HG03432 (cell line): Measurements from ENCODE around the gene PIM3.
"Not testable (repeated sequence)": the region's sequence is repeated elsewhere in the genome, so short reads cannot be mapped to it uniquely, and the experiment has no call there.

Experiments used
- ATAC-seq: cut with Tn5 transposase; IDR thresholded peaks from one replicate; pipeline ENCODE4 v1.9.1; 2021; ENCODE audit warnings: mild to moderate bottlenecking, moderate library complexity; ENCODE audit not compliant: unreplicated experiment

PIM3 gene

GRCh38 chr22:49981799-49982198, 21.2 kb downstream of the PIM3 start:
- not testable (repeated sequence) for ATAC-seq

- ATAC-seq = no peak
These were observed 22.8 kb downstream of the PIM3 start for GRCh38 chr22:49983148-49984042.

DNA sequence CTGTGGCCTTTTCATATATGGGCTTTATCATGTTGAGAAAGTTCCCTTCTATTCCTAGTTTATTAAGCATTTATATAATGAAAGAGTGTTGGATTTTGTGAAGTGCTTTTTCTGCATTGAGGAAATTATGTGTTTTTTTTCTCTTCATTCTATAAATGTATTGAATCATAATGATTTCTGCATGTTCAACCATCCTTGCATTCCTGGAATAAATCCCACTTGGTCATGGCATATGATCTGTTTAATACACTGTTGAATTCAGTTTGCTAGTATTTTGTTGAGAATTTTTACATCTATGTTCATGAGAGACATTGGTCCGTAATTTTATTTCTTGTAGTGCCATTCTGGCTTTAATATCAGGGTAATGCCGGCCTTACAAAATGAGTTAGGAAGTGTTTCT, 25.8 kb downstream of the PIM3 start:
- ATAC-seq = no peak

DNA sequence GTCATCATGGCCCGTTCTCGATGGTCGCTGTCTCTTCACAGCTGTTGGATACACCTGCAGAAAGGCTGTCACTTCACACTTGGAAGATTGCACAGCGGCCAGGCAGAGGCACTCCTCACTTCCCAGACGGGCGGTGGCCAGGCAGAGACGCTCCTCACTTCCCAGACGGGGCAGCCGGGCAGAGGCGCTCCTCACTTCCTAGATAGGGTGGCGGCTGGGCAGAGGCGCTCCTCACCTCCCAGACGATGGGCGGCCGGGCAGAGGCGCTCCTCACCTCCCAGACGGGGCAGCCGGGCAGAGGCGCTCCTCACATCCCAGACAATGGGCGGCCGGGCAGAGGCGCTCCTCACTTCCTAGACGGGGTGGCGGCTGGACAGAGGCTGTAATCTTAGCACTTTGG, 29.3 kb downstream of the PIM3 start:
- ATAC-seq = not testable (repeated sequence)

DNA sequence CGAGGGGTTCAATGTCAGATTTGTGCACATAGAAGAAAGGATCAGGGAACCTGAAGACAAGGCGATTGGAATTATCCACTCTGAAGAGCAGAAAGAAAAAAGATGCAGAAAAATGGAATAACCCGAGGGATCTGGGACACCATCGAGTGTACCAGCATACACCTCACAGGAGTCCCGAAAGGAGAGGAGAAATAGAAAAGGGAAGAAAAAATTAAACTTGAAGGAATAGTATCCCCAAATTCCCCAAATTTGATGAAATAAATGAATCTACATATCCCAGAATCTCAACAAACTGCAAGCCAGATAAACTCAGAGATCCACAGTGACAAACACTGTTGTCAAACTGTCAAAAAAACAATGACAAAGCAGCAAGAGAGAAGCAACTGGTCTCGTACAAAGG, 30.6 kb downstream of the PIM3 start:
- ATAC-seq = no peak

DNA sequence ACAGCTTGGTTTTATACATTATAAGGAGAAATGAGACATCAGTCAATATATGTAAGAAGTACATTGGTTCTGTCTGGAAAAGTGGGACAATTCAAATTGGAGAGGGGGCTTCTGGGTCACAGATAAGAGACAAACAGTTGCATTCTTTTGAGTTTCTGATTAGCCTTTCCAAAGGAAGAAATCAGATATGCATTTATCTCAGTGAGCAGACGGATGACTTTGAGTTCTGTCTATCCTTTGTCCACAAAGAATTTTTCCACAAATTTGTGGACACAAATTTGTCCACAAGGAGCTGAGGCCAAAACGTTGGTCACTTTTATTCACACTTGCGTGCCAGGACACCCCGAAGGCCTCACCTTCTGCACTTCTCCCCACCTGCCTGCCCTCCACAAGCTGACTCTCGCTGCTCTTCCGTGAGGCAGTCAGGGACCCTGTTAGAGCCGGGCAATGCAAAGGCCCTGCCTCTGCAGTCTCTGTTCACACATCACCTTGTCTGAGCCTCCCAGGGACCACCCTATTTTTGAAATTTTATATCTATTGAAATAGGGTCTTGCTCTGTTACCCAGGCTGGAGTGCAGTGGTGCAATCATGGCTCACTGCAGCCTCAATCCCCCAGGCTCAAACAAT, 31.4 kb downstream of the PIM3 start:
- ATAC-seq = no peak

GRCh38 chr22:49992921-49993648, 32.5 kb downstream of the PIM3 start:
- ATAC-seq = no peak

DNA sequence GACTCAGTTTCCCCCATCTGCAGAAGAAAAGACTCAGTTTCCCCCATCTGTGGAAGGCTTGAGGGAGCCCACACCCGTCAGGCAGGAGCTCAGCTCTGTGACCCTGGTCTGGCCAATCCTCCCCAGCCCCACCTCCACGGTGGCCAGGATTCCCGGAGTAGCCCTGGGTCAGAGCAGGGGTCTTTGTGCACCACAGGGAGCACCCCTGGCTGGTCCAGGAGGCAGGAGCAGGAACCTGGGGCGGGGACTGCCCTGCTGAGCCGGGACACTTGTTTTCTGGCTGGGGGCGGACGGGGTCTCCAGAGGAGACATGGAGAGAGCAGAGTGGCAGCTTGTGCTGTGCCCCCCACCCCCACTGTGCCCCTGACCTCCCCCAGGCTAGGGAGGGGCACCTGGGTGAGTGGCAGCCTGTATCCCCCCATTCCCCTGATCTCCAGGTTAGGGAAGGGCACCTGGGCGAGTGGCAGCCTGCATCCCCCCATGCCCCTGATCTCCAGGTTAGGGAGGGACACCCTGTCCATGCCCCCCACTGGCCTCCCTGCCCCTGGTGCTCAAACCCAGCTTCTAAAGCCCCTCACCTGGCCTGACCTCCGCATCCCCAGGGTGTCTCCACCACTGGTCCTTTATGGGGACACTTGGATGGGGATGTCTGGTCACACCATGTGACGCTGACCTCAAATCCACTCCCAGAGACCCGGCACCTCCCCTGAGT, 33.2 kb downstream of the PIM3 start:
- ATAC-seq = no peak

GRCh38 chr22:49994361-49995040, 33.9 kb downstream of the PIM3 start:
- ATAC-seq = no peak

DNA sequence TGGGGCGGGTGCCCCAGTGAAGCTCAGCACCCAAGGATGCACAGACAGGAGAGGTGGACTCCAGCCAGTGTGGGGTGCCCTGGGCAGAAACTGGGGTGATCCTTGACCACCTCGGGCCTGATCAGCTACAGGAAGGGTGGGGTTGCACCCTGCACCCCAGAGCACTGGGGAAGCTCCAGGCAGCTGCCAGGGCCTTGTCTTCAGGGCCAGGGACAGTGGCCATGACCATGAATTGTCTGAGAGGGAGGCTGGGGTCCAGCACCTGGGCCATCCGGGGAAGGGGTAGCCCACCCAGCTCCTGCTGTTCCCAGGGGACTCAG, 34.4 kb downstream of the PIM3 start:
- no peak for ATAC-seq

DNA sequence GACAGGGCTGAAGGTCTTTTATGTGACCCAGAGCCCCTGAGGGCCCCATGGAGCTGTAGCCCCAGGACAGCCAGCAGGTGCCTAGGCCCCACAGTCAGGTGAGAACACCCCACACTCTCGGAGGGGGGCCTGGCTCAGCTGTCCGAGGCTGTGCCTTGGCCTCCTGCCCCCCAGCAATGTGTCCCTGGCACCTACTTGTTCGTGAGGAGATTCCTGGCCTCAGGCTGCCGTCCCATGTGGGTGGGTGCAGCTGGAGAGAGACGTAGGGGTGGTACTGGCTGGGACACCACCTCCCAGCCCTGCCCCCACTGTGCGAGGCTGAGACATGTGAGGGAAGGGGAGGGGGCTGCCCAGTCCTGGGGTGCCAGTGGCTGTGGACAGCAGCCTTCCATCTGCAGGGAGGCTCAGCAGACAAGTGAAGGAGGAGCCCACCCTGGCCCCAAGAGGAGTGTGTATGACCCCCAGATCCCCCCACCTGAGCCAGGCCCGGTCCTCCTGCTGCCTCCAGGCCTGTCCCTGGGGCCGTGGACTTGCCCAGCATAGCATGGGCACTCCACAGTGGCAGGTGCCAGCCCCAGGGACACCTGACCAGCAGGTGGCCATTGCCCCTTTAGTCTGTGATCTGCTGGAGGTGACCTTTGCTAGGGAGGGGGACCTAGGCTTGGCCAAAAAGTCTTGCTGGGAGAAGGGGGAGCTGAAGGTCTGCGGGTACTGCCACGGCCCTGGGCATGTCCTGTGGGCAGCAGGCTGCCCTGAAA, 35.0 kb downstream of the PIM3 start:
- no peak for ATAC-seq

GRCh38 chr22:49996119-49996517, 35.5 kb downstream of the PIM3 start:
- ATAC-seq = no peak

DNA sequence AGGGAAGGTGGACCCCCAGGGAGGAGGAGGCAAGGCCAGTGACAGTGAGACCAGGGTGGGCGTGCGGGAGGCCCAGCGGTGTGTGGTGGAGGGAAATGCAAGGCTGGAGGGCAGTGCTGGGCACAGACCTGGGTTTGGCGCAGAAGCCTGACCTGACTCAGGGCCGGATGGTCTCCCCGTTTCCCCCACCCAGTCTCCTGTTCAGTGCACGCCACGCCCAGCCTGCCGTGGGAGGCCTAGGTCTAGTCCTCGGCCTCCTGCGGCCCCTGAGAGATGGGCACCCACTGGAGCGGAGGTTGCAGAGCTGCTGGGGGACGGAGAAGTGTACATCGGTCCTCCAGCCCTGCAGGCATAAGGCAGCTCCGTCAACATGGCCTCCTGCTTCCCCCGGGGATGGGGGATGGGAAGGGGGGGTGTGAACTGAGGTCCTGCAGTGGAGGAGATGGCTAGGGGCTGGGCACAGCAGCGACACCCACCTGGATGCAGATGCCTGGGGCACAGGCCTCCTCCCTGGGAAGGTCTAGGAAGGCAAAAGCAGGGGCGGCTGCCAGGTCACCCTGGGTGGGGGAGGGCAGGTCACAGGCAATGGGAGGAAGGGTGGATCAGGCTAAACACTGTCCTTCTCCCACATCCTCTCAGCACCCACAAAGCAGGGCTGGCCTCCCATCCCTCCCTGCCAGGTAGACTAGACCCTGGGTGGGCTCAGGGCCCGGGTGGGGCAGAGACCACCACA, 36.1 kb downstream of the PIM3 start:
- ATAC-seq = no peak

DNA sequence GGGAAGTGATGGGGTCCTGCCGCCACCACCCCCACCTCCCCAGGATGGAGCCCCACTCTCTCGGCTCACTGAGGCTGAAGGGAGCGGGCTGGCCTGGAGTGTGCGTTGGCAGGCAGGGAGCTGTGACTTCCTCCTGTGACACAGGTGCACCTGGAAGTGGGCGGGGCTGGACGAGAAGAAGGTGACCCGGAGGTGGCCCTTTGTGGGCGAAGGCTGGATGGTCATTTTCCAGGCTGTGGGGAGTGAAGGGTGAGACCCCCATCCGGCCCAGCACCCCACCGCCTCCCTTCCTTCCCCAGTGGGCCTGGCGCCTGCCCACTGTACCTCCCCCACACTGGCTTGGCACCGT, 36.7 kb downstream of the PIM3 start:
- ATAC-seq = no peak

- no peak for ATAC-seq
These were observed 37.6 kb downstream of the PIM3 start for GRCh38 chr22:49997932-49998717.

GRCh38 chr22:49998718-49999062, 38.1 kb downstream of the PIM3 start:
- no peak for ATAC-seq

- ATAC-seq = no peak
These were observed 38.7 kb downstream of the PIM3 start for GRCh38 chr22:49999063-49999945.
